ENCODE data around the gene PPP1R37.

Gene PPP1R37

DNA sequence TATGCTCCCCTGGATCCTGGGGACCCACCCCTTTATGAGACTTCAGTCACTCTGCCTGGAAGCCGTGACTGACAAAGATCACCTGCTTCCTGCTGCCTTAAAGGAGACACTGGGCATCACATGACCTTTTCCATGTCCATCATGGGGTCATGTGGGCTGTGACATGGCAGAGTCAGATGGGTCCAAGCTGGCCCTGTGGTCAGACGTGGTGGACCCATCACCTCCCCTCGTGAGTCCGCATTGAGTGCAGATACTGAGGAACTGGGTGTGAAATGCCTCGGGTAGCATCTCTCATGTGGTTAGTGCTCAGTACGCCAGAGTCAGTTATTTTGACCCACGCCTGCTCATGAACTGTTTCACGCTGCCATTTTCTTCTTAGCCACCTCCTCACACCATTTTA, 40.7 kb downstream of the PPP1R37 start:
- TF ChIP-seq FOXP2 (optimal IDR thresholded peaks at IDR 0.05; ENCODE audit: borderline replicate concordance, extremely low read depth, extremely low read length, insufficient read depth) (no peak), TAF1 (IDR thresholded peaks at IDR 0.05; ENCODE audit: borderline replicate concordance, insufficient read depth, low read length) (no peak), SIN3A (IDR thresholded peaks at IDR 0.05; ENCODE audit: borderline replicate concordance, insufficient read depth, low read length) (no peak), POLR2AphosphoS5 (IDR thresholded peaks at IDR 0.05; ENCODE audit: low read depth, low read length) (no peak)
- TF ChIP-seq, protein P1, sequence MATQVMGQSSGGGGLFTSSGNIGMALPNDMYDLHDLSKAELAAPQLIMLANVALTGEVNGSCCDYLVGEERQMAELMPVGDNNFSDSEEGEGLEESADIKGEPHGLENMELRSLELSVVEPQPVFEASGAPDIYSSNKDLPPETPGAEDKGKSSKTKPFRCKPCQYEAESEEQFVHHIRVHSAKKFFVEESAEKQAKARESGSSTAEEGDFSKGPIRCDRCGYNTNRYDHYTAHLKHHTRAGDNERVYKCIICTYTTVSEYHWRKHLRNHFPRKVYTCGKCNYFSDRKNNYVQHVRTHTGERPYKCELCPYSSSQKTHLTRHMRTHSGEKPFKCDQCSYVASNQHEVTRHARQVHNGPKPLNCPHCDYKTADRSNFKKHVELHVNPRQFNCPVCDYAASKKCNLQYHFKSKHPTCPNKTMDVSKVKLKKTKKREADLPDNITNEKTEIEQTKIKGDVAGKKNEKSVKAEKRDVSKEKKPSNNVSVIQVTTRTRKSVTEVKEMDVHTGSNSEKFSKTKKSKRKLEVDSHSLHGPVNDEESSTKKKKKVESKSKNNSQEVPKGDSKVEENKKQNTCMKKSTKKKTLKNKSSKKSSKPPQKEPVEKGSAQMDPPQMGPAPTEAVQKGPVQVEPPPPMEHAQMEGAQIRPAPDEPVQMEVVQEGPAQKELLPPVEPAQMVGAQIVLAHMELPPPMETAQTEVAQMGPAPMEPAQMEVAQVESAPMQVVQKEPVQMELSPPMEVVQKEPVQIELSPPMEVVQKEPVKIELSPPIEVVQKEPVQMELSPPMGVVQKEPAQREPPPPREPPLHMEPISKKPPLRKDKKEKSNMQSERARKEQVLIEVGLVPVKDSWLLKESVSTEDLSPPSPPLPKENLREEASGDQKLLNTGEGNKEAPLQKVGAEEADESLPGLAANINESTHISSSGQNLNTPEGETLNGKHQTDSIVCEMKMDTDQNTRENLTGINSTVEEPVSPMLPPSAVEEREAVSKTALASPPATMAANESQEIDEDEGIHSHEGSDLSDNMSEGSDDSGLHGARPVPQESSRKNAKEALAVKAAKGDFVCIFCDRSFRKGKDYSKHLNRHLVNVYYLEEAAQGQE (IDR thresholded peaks at IDR 0.05; ENCODE audit: insufficient read depth in 1 of 2, low read depth in 2 of 2, low read length in 2 of 2): no peak

DNA sequence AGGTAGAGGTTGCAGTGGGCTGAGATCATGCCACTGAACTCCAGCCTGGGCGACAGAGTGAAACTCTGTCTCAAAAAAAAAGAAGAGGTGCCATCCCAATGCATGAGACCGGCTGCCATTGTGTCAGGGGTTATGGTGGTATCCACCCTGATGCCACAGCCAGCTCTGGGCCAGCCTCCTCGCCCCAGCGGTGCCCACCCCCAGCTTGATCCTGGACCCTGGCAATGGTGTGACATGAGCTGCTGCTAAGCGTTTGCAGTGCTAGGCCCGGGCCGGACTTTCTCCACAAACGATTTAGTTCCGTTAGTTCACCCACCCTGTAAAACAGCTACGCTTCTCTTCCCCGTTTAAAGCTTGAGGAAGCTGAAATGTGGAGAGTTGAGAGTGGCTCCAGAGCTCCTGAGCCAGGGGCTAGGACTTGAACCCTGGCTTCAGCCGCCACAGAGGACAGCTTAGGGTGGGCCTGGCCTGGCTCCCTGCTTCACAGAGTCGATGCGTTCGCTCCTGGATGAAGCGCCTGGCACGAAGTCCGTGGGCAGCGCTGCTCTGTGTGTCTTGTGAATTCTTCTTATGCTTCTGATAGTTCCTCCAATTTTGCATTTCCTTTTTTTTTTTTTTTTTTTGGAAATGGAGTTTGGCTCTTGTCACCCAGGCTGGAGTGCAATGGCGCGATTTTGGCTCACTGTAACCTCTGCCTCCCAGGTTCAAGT, 42.4 kb downstream of the PPP1R37 start:
- TF ChIP-seq POLR2AphosphoS5 (IDR thresholded peaks at IDR 0.05; ENCODE audit: low read depth, low read length): no peak
- TF ChIP-seq FOXP2 (optimal IDR thresholded peaks at IDR 0.05; ENCODE audit: borderline replicate concordance, extremely low read depth, extremely low read length, insufficient read depth): no peak
- no peak for TF ChIP-seq TAF1 (IDR thresholded peaks at IDR 0.05; ENCODE audit: borderline replicate concordance, insufficient read depth, low read length)
- TF ChIP-seq SIN3A (IDR thresholded peaks at IDR 0.05; ENCODE audit: borderline replicate concordance, insufficient read depth, low read length): no peak
- TF ChIP-seq, protein P1 (IDR thresholded peaks at IDR 0.05; ENCODE audit: insufficient read depth in 1 of 2, low read depth in 2 of 2, low read length in 2 of 2): no peak

DNA sequence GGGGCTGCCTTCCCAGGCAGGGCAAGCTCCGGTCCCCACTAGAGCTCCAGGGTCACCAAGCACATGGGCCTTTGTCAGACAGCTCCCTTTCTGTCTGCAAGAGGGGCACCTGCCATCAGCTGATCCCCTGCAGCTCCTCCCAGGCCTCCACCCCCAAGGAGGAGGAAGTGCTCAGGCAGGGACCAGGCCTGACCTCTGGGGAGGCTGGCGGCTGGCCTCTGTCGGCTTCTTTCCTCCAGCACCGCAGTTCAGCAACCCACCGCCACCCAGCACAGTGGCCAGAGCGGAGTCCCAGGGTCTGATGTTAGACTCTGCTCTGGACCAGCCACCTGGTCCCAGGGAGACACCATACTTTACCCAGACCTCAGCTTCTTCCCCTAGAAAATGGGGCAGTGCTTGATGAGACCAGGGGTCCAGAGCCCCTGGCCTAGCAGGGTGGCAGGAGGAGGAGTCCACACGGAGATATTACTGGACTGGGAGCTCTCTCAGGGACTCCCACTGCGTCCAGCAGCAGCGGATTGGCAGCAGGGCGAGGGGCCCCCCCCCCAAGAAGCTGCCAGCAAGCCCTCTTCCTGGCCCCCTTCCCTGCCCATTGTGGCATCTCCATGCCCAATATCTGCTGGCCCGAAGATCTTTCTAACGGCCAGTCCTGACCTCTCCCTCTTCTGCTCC, 43.7 kb downstream of the PPP1R37 start:
- TF ChIP-seq POLR2AphosphoS5 (IDR thresholded peaks at IDR 0.05; ENCODE audit: low read depth, low read length): no peak
- TF ChIP-seq TAF1 (IDR thresholded peaks at IDR 0.05; ENCODE audit: borderline replicate concordance, insufficient read depth, low read length): no peak
- TF ChIP-seq, protein P1 (IDR thresholded peaks at IDR 0.05; ENCODE audit: insufficient read depth in 1 of 2, low read depth in 2 of 2, low read length in 2 of 2): no peak
- TF ChIP-seq FOXP2 (optimal IDR thresholded peaks at IDR 0.05; ENCODE audit: borderline replicate concordance, extremely low read depth, extremely low read length, insufficient read depth): no peak
- no peak for TF ChIP-seq SIN3A (IDR thresholded peaks at IDR 0.05; ENCODE audit: borderline replicate concordance, insufficient read depth, low read length)

DNA sequence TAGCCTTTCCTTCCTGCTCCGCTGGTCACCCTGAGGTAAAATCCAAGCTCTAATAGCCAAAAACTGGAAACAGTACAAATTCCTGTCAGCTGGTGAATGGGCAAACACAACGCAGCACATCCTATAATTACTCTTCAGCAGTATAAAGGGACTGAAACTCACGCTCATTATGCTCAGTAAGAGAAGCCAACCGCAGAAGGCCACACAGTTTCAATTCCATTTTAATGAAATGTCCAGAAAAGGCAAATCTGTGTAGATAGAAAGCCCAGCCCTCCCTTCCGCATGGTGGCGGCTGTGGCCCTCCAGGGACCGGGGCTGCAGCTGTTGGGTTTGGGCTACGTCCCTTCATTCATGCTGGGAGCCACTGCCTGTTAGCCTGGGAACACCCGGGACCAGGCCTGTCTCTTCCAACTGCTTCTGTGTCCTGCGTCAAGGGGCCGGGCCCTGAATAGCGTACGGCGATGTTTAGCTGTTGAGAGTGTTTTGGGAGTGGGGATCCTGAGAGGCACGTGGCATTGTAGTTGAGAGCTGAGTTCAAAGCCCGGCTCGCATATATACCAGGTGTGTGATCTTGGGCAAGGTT, 44.3 kb downstream of the PPP1R37 start:
- TF ChIP-seq, protein P1 (IDR thresholded peaks at IDR 0.05; ENCODE audit: insufficient read depth in 1 of 2, low read depth in 2 of 2, low read length in 2 of 2): no peak
- no peak for TF ChIP-seq FOXP2 (optimal IDR thresholded peaks at IDR 0.05; ENCODE audit: borderline replicate concordance, extremely low read depth, extremely low read length, insufficient read depth)
- TF ChIP-seq TAF1 (IDR thresholded peaks at IDR 0.05; ENCODE audit: borderline replicate concordance, insufficient read depth, low read length): no peak
- TF ChIP-seq SIN3A (IDR thresholded peaks at IDR 0.05; ENCODE audit: borderline replicate concordance, insufficient read depth, low read length): no peak
- TF ChIP-seq POLR2AphosphoS5 (IDR thresholded peaks at IDR 0.05; ENCODE audit: low read depth, low read length): no peak
